Karpas-422 (cell line): ENCODE results near the gene AGBL4. TPM values are rescaled to one million over a fixed set of nuclear protein-coding genes. Genes with fewer than 3 reads are reported as not detected.
"Not testable (repeated sequence)": the region's sequence is repeated elsewhere in the genome, so short reads cannot be mapped to it uniquely, and the experiment has no call there.

Experiments
- DNase-seq: peaks from one replicate; pipeline ENCODE4 v3.0.0-alpha.2; 2015
- H2AFZ ChIP-seq: fragments of 200-600 bp; sonication (generic); 2 replicates; pipeline ENCODE4 v1.6.1; 2014; ENCODE audit warnings: antibody characterized with exemption, low read length, mixed read lengths
- H3K27ac ChIP-seq: fragments of 200-600 bp; sonication (generic); 2 replicates; pipeline ENCODE4 v1.5.1; 2014; ENCODE audit warnings: mild to moderate bottlenecking, low read length, moderate library complexity
- H3K27me3 ChIP-seq: fragments of 200-600 bp; sonication (generic); 2 replicates; pipeline ENCODE4 v1.6.1; 2014; ENCODE audit warnings: low read length, mixed read lengths
- H3K36me3 ChIP-seq: fragments of 200-600 bp; sonication (generic); 2 replicates; pipeline ENCODE4 v1.6.1; 2014; ENCODE audit warnings: low read length, mixed read lengths; ENCODE audit not compliant: insufficient read depth
- H3K4me1 ChIP-seq: fragments of 200-600 bp; sonication (generic); 2 replicates; pipeline ENCODE4 v1.6.1; 2014; ENCODE audit warnings: mild to moderate bottlenecking, low read length, mixed read lengths
- H3K4me2 ChIP-seq: fragments of 200-600 bp; sonication (generic); 2 replicates; pipeline ENCODE4 v1.6.1; 2014; ENCODE audit warnings: low read length, low read depth, mild to moderate bottlenecking; ENCODE audit not compliant: poor library complexity, severe bottlenecking
- H3K4me3 ChIP-seq: fragments of 200-600 bp; sonication (generic); 2 replicates; pipeline ENCODE4 v1.5.1; 2014; ENCODE audit warnings: mild to moderate bottlenecking, antibody characterized with exemption, low read length, mixed read lengths
- H3K79me2 ChIP-seq: fragments of 200-600 bp; sonication (generic); 2 replicates; pipeline ENCODE4 v1.6.1; 2014; ENCODE audit warnings: mild to moderate bottlenecking, low read length, mixed read lengths
- H3K9ac ChIP-seq: fragments of 200-600 bp; sonication (generic); 2 replicates; pipeline ENCODE4 v1.6.0; 2014; ENCODE audit warnings: low read length
- H3K9me2 ChIP-seq: fragments of 200-600 bp; sonication (generic), shearing (Covaris generic); replicated peaks from 2 replicates; pipeline ENCODE4 v1.6.0; 2014; ENCODE audit warnings: mild to moderate bottlenecking, low read length, moderate library complexity; ENCODE audit not compliant: insufficient read depth
- H3K9me3 ChIP-seq: fragments of 300-700, 200-600 bp; sonication (generic); 2 replicates; pipeline ENCODE4 v1.6.1; 2014; ENCODE audit warnings: low read length, mixed read lengths
- H4K20me1 ChIP-seq: fragments of 200-600 bp; sonication (generic); 2 replicates; pipeline ENCODE4 v1.6.1; 2014; ENCODE audit warnings: mild to moderate bottlenecking, antibody characterized with exemption, low read length, low read depth; ENCODE audit not compliant: insufficient read depth
- total RNA-seq: library from RNA; depleted of rRNA; stranded (reverse); fragments of >200 nt; shearing (Covaris generic); gene quantifications from 2 replicates; pipeline ENCODE4 v1.2.3, GENCODE V29; 2014; ENCODE audit warnings: low replicate concordance

The AGBL4 gene
- total RNA-seq, 1 experiment from 2014 or later: not detected

DNA sequence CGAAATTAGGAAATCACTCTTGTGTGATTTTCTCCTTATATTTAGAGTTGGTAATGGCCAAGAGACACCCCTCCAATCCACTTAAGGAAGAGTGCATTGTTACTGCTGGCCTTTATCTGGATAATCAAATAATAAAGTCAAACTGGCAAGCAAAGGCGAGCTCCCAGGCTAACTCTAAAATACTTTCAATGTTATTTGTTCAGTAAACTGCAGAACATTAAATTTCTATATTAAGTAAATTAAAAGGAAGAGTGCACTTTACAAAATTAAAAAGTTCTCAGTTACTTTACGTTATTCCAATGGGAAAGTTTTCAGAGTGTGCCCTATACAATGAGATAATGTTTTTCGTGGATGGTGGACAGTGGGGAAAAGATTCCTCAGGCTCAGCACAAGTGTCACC lies 684.7 kb downstream of the AGBL4 start:
- Histone ChIP-seq H4K20me1 (no peaks in the 10 kb centered on the region), H3K36me3 (no peaks in the 10 kb centered on the region), H3K9me3 (no peaks in the 10 kb centered on the region), H3K9me2 (no peaks in the 10 kb centered on the region), H3K4me1 (no peaks in the 10 kb centered on the region), H3K27ac (no peak overlapping the region), H2AFZ (no peak overlapping the region), H3K27me3 (no peaks in the 10 kb centered on the region), H3K79me2 (no peaks in the 10 kb centered on the region), H3K9ac (no peak overlapping the region), H3K4me2 (no peak overlapping the region), H3K4me3 (no peak overlapping the region)
- no peak for DNase-seq

- no peak overlapping the region for H2AFZ ChIP-seq
- no peaks in the 10 kb centered on the region for H3K9me2 ChIP-seq
- H3K79me2 ChIP-seq: no peaks in the 10 kb centered on the region
- no peaks in the 10 kb centered on the region for H3K4me1 ChIP-seq
- DNase-seq: no peak
- no peak overlapping the region for H3K27ac ChIP-seq
- H3K9ac ChIP-seq: no peak overlapping the region
- H3K27me3 ChIP-seq: no peaks in the 10 kb centered on the region
- no peaks in the 10 kb centered on the region for H3K9me3 ChIP-seq
- no peak overlapping the region for H3K4me3 ChIP-seq
- H3K36me3 ChIP-seq: no peaks in the 10 kb centered on the region
- no peaks in the 10 kb centered on the region for H4K20me1 ChIP-seq
- no peak overlapping the region for H3K4me2 ChIP-seq
Measured at GRCh38 chr1:49337251-49337650, 686.5 kb downstream of the AGBL4 start.

DNA sequence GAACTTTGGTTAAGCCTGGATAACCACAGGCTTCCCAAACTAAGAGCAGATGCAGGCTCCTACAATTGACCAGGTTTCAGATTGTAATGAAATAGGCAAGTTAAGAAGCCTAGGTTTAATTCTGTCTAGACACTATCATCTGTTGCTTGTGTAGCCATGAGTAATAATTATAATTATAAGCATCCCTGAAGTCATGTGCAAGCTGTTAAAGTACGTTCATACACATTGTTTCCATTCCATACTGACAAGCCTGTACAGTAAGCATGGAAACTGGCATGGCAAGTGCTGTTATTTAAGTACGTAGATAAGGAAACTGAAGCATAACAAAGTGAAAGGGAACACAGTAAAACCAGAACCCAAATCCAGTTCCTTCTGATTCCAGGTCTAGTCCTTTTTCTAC lies 689.8 kb downstream of the AGBL4 start:
- no peak overlapping the region for H3K27ac ChIP-seq
- no peaks in the 10 kb centered on the region for H3K36me3 ChIP-seq
- no peaks in the 10 kb centered on the region for H3K9me2 ChIP-seq
- no peak overlapping the region for H3K4me3 ChIP-seq
- no peaks in the 10 kb centered on the region for H3K79me2 ChIP-seq
- H4K20me1 ChIP-seq: no peaks in the 10 kb centered on the region
- no peak overlapping the region for H3K9ac ChIP-seq
- no peak for DNase-seq
- no peak overlapping the region for H2AFZ ChIP-seq
- no peaks in the 10 kb centered on the region for H3K27me3 ChIP-seq
- H3K4me1 ChIP-seq: no peaks in the 10 kb centered on the region
- no peak overlapping the region for H3K4me2 ChIP-seq
- H3K9me3 ChIP-seq: no peaks in the 10 kb centered on the region

DNA sequence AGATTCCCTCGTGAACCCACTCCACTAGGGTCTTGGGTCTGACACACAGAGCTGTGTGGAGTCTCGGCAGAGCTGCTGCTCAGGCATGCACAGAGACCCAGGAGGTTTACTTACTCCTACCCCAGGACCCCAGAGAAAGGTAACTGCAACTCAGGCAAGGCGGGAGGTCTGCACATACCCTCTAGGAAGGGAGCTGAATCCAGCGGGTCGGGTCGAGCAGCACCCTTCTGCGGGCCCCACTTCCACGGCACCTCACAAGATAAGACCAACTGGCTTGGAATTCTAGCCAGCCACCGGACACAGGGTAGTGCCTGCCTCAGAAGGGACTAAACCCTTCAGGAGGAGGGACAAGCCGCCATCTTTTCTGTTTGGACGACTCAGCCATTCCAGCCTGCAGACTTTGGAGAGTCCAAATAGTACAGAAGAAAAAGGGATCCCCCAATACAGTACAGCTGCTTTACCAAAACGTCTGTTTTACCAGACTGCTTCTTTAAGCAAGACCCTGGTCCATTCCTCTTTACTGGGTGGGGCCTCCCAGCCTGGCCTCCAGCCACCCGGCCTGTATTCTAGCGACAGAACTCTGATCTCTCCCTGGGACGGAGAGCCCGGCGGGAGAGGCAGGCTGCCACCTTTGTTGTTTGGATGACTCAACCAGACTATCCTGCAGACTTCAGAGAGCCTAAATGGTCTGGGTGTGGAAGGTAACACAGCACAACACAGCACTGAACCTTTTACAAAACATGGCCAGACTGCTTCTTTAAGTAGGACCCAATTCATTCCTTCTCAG lies 692.5 kb downstream of the AGBL4 start:
- H3K4me3 ChIP-seq: no peak overlapping the region
- H4K20me1 ChIP-seq: no peaks in the 10 kb centered on the region
- no peaks in the 10 kb centered on the region for H3K4me1 ChIP-seq
- no peaks in the 10 kb centered on the region for H3K27me3 ChIP-seq
- no peak overlapping the region for H3K9ac ChIP-seq
- H3K9me3 ChIP-seq: no peaks in the 10 kb centered on the region
- no peaks in the 10 kb centered on the region for H3K79me2 ChIP-seq
- H2AFZ ChIP-seq: no peak overlapping the region
- H3K36me3 ChIP-seq: no peaks in the 10 kb centered on the region
- DNase-seq: no peak
- no peak overlapping the region for H3K4me2 ChIP-seq
- H3K27ac ChIP-seq: no peak overlapping the region
- H3K9me2 ChIP-seq: no peaks in the 10 kb centered on the region

DNA sequence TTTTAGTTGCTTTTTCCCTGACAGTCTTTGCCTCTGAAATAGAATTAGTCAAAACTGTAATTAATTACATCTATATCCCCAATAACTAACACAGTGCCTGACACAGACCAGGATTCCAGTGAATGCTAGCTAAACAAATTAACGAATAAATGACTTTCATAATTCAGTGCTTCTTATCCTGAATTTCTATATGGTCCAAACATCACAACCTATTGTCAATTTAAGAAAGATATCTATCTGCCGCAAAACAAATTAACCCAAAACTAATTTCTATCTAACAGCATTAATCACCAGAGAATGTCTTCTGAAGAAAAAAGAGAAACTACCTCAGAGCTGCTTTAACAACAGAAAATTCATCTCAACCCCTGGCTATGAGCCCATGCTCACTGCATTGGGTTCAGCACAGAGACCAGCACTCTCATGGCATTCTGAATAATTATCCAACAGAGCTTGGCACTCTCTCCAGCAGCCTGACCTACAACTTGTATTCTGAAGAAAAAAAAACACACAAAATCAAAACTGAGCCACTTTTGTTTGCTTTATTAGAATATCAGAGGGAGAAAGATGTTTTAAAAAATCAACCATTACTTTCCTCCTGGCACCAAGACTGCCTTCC lies 699.7 kb downstream of the AGBL4 start:
- no peak overlapping the region for H3K4me2 ChIP-seq
- H3K4me3 ChIP-seq: no peak overlapping the region
- H2AFZ ChIP-seq: no peak overlapping the region
- H3K27me3 ChIP-seq: no peaks in the 10 kb centered on the region
- H3K9me3 ChIP-seq: no peaks in the 10 kb centered on the region
- no peak overlapping the region for H3K9ac ChIP-seq
- no peaks in the 10 kb centered on the region for H3K36me3 ChIP-seq
- H4K20me1 ChIP-seq: no peaks in the 10 kb centered on the region
- H3K9me2 ChIP-seq: no peaks in the 10 kb centered on the region
- no peaks in the 10 kb centered on the region for H3K4me1 ChIP-seq
- no peak for DNase-seq
- no peak overlapping the region for H3K27ac ChIP-seq
- no peaks in the 10 kb centered on the region for H3K79me2 ChIP-seq

GRCh38 chr1:49320493-49320892 lies 703.3 kb downstream of the AGBL4 start:
- not testable (repeated sequence) for H4K20me1 ChIP-seq, H3K27me3 ChIP-seq, DNase-seq, H3K36me3 ChIP-seq, H3K27ac ChIP-seq, H3K79me2 ChIP-seq, H3K9me3 ChIP-seq, H2AFZ ChIP-seq, H3K4me1 ChIP-seq, H3K4me3 ChIP-seq, H3K9me2 ChIP-seq, H3K9ac ChIP-seq, H3K4me2 ChIP-seq

- Histone ChIP-seq H3K9me3 (no peaks in the 10 kb centered on the region), H3K36me3 (no peaks in the 10 kb centered on the region), H3K4me3 (no peak overlapping the region), H4K20me1 (no peaks in the 10 kb centered on the region), H3K27ac (no peak overlapping the region), H3K27me3 (no peaks in the 10 kb centered on the region), H2AFZ (no peak overlapping the region), H3K4me2 (no peak overlapping the region), H3K9me2 (0 out of 2 replicates have a peak, but pooled peaks cover 3% of the 10 kb centered on the region), H3K9ac (no peak overlapping the region), H3K79me2 (no peaks in the 10 kb centered on the region), H3K4me1 (no peaks in the 10 kb centered on the region)
- no peak for DNase-seq
Measured at GRCh38 chr1:49319426-49319963, 704.3 kb downstream of the AGBL4 start.

DNA sequence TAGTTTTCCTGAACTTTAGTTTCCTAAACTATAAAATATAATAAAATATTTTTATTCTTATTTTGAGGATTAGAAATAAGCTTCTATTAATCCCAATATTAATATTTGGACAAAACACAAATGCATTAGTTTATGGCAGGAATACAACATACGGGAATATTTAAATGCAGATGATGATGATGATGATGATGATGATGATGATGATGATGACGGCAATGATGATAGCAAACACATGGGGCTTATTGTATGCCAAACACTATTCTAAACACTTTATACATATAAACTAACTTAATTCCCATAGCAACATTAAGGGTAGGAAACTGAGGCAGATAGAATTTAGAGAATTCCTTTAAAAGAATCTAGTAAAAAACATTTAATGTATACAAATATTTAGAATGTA lies 705.5 kb downstream of the AGBL4 start:
- H2AFZ ChIP-seq: no peak overlapping the region
- no peaks in the 10 kb centered on the region for H3K36me3 ChIP-seq
- no peak for DNase-seq
- H3K4me1 ChIP-seq: no peaks in the 10 kb centered on the region
- H3K9me2 ChIP-seq: 0 out of 2 replicates have a peak, but pooled peaks cover 3% of the 10 kb centered on the region
- H3K4me3 ChIP-seq: no peak overlapping the region
- H3K9me3 ChIP-seq: no peaks in the 10 kb centered on the region
- H3K9ac ChIP-seq: no peak overlapping the region
- no peak overlapping the region for H3K27ac ChIP-seq
- H4K20me1 ChIP-seq: no peaks in the 10 kb centered on the region
- no peak overlapping the region for H3K4me2 ChIP-seq
- no peaks in the 10 kb centered on the region for H3K79me2 ChIP-seq
- H3K27me3 ChIP-seq: no peaks in the 10 kb centered on the region
